Measurements from ENCODE around the gene APOC4. TPM values are rescaled to one million over a fixed set of nuclear protein-coding genes. Genes with fewer than 3 reads are reported as not detected.

APOC4 gene, protein sequence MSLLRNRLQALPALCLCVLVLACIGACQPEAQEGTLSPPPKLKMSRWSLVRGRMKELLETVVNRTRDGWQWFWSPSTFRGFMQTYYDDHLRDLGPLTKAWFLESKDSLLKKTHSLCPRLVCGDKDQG
- not detected for total RNA-seq
- polyA plus RNA-seq: not detected
- long read RNA-seq, donor 1: 0 reads
- long read RNA-seq, donor 2: 0 reads

- Histone ChIP-seq H3K27me3 (ENCODE audit: insufficient read depth in 3 of 3, low read length in 2 of 3) (no peaks in the 10 kb centered on the region), H3K36me3 (ENCODE audit: insufficient read depth in 1 of 2, low read depth in 1 of 2) (no peaks in the 10 kb centered on the region), H3K27ac (no peak within 1 kb of the TSS), H3K9me3 (no peaks in the 10 kb centered on the region), H3K4me1 (no peaks in the 10 kb centered on the region), H3K4me3 (no peak within 1 kb of the TSS)
- no peak for ATAC-seq
- intact Hi-C loops (cut with DNase I): no loop called here
- DNase-seq: no peak
- no peak for TF ChIP-seq CTCF (IDR thresholded peaks at IDR 0.05)
- 86 to 88% (median 86%) methylated on average over 14 of the region's 14 CpGs for WGBS, 3 donors
Observed at GRCh38 chr19:44942067-44942571, at the start of gene APOC4. Gene APOC4 (plus strand): TSS chr19:44942237. CDS start chr19:44942278, 41 bp downstream.

DNA sequence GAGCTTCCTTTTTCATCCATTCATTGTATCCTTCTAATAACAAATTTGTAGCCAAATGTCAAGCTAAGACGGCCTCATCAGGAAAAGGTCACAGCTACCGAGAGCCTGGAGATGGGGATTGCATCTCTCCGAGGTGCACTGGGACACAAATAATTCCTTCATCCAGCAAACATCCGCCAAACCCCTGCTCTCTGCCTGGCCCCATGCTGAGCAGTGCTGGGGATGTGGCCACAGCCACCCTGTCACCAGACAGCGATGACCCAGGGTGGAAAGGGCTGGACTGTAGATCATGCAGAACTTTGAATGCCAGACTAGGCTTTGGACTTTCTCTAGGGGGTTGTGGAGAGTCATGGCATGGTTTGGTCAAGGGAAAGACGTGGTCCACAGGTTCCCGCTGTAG, 49.1 kb upstream of the APOC4 start:
- H3K4me1 ChIP-seq: peaks cover 21% of the 10 kb centered on the region
- no peaks in the 10 kb centered on the region for H3K27me3 ChIP-seq (ENCODE audit: insufficient read depth in 3 of 3, low read length in 2 of 3)
- WGBS, 3 donors: 84 to 94% (median 84%) methylated on average over 7 of the region's 7 CpGs
- ATAC-seq: no peak
- peaks cover 7 to 56% of the 10 kb centered on the region in 2 donors for H3K36me3 ChIP-seq (ENCODE audit: insufficient read depth in 1 of 2, low read depth in 1 of 2)
- no peak overlapping the region for H3K27ac ChIP-seq
- H3K9me3 ChIP-seq: no peaks in the 10 kb centered on the region
- no peak for TF ChIP-seq CTCF (IDR thresholded peaks at IDR 0.05)
- no peak for DNase-seq
- H3K4me3 ChIP-seq: no peak overlapping the region
- intact Hi-C loops (cut with DNase I): no loop called here

- TF ChIP-seq CTCF (IDR thresholded peaks at IDR 0.05): no peak
- Histone ChIP-seq H3K27me3 (ENCODE audit: insufficient read depth in 3 of 3, low read length in 2 of 3) (no peaks in the 10 kb centered on the region), H3K9me3 (no peaks in the 10 kb centered on the region), H3K4me1 (peaks cover 21% of the 10 kb centered on the region), H3K4me3 (no peak overlapping the region), H3K27ac (no peak overlapping the region), H3K36me3 (ENCODE audit: insufficient read depth in 1 of 2, low read depth in 1 of 2) (peaks cover 7 to 62% of the 10 kb centered on the region in 2 donors)
- intact Hi-C loops (cut with DNase I): no loop called here
- ATAC-seq: no peak
- WGBS, 3 donors: 83 to 89% (median 86%) methylated on average over 18 of the region's 18 CpGs
- no peak for DNase-seq
Observed at GRCh38 chr19:44893332-44894051, 48.5 kb upstream of the APOC4 start.

GRCh38 chr19:44894052-44894400, 48.0 kb upstream of the APOC4 start:
- no peak for DNase-seq
- intact Hi-C loops (cut with DNase I): no loop called here

More at GRCh38 chr19:44894052-44894400, 48.0 kb upstream of the APOC4 start:
- ATAC-seq: no peak
- H3K9me3 ChIP-seq: no peaks in the 10 kb centered on the region
- H3K27me3 ChIP-seq (ENCODE audit: insufficient read depth in 3 of 3, low read length in 2 of 3): no peaks in the 10 kb centered on the region
- no peak overlapping the region for H3K27ac ChIP-seq
- H3K4me3 ChIP-seq: no peak overlapping the region
- peaks cover 7 to 63% of the 10 kb centered on the region in 2 donors for H3K36me3 ChIP-seq (ENCODE audit: insufficient read depth in 1 of 2, low read depth in 1 of 2)
- no peak for TF ChIP-seq CTCF (IDR thresholded peaks at IDR 0.05)
- WGBS, 3 donors: 93 to 94% (median 94%) methylated on average over 6 of the region's 6 CpGs
- H3K4me1 ChIP-seq: peaks cover 21% of the 10 kb centered on the region
